Activated CD8-positive, alpha-beta memory T cell treated with anti-CD3 and anti-CD28 coated beads for 48 hours (primary cell): ENCODE results near the gene MYH9.

Experiments
- DNase-seq, 3 experiments: peaks; one replicate each; pipeline ENCODE4 v3.0.0-alpha.2; 2020; ENCODE audit warnings: low read depth in 2 of 3, low spot score in 2 of 3

The MYH9 gene

DNA sequence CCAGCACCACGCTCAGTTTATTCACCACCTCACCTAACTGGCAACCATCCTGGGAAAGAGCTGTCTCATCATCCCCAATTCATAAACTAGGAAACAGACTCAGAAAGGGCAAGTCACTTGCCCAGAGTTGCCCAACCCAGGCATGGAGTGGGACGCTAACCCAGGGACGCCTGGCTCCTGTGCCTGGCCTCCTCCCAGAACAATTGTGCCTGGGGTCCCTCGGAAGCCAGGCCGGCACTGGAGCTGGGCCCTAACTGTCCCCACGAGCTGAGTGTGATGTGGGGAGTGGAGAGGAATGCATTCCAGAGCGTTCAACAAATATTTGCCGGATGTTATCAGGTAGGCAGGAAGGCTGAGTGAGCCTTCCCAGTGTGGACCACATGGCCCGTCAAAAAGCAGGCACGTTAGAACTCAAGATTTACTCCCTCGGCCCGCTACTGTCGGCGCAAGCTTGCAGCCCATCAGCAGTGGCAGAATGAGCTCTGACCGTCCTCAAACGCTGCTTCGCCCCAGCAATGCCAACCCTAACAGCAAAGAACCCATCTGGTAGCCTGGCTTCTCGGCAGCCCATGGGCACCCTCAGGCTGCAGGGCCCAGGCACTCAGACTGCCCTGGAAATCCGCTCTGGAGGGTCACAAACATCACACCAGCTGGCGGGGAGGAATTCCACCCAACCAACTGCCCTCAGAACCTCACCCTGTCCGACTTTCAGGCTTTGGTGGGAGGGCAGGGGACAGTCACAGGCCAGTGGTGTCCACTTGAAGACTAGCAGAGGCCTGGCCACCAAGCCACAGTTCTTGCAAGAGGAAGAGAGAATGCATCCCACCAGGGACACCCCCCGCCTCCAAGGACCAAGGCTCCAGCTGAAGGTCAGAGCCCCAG lies 35.6 kb downstream of the MYH9 start:
- no peak for DNase-seq

DNA sequence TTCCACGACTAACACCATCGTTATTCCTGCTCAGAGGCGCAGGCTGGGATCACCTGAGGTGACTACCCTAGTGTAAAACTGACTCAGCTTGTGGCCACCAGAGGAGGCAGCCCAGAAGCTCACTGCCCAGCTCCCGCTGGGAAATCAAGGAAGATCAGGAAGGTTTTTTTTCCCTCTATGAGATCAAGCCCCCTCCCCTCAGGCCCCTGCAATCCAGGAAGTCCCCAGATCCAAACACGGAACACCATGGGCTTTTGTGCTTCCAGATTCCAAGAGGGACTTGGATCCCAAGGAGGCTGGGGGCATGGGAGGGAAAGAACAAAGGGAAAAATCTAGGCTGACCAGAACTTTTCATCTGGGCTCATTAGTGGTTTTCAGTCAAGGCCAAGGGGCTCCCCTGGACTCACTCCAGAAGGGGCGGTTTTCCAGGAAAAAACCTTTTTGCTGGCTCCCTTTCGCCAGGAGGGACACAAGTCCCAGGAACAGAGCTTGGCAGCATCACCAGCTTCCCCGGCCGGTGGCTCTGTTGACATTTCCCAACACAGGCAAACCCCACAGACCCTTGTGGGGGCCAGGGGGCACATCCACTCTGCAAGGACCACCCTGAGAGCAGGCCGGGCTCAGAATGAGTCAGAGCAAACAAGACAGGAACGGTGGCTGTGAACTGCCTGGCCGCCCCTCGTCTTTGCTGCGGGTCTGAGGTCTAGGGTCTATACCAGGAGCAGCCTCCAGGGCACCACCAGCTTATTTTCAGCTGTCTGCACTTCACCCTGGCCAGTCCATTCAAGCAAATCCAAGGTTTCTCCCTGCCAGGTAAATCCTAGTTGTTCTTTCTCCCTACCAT lies 36.8 kb downstream of the MYH9 start:
- no peak for DNase-seq

- DNase-seq = no peak
Measured at GRCh38 chr22:36349726-36350125, 38.0 kb downstream of the MYH9 start.

DNA sequence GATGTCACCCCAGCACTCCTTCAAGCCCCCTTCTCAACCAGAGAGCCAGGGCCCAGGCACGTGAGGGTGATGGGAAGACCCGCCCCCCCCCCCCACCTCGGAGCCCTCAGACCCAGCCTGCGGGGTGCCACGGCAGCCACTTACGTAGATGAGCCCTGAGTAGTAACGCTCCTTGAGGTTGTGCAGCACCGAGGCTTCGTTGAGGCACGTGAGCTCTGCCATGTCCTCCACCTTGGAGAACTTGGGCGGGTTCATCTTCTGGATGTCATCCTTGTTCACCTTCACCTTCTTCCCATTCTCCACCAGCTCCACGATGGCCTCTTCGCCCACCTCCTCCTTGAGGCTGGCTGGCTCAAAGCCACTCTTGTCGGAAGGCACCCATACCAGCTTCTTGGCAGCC lies 39.0 kb downstream of the MYH9 start:
- no peak for DNase-seq

DNA sequence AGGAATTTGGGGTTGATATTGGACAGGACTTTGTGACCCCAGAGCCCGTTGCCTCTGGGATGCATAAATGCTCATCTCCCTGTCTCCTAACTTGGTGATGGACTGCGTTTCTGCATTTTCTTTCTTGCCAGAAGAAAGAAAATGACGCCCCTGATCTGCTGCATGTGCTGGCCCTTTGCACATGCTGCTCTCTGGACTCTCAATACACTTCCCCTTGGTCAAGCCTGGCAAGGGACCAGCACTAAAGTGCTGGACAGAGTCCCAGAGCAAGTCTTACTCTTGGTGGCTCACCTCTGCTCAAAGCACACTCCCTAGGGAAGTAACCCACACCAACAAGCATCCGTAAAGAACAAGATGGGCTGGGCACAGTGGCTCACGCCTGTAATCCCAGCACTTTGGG lies 40.7 kb downstream of the MYH9 start:
- no peak for DNase-seq

- DNase-seq = no peak
Measured at GRCh38 chr22:36344106-36344827, 43.5 kb downstream of the MYH9 start.

DNA sequence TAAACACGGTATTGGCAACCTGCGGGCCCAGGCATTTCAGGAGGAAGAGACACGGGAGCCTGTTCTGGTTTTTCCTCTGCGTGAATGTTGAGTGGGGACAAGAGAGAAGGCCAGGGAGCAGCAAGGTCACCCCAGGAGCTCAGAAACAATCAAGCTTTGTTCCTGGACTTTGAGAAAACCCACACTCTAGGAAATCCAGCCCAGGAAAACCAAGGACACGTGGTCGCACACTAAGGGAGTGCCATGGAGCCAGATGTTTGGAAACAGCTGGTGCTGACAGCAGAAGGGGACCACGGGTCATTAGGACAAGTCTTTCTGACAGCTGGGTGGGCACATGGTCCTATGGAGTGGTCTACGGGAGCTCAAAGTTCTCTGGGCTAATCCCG lies 44.1 kb downstream of the MYH9 start:
- no peak for DNase-seq

GRCh38 chr22:36343070-36343719 lies 44.6 kb downstream of the MYH9 start:
- DNase-seq = no peak

DNA sequence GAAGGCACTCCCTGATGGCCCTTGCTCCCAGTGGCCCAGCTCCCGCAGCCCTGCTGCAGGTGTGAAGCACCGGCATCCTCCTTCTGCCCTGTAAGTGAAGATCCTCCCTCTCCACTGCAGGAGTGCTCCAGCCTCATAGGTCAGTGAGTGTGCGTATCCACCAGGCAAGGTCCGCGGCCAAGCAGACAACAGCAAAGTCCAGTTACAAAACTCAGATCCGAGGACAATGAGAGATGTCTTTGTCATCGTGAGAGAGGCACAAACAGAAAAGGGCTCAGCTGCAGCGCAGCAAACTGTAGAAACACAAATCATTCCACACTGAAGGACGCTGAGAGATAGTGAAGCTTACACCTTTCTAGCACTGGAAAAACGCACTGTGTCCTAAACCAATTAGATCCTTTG lies 46.1 kb downstream of the MYH9 start:
- no peak for DNase-seq

DNA sequence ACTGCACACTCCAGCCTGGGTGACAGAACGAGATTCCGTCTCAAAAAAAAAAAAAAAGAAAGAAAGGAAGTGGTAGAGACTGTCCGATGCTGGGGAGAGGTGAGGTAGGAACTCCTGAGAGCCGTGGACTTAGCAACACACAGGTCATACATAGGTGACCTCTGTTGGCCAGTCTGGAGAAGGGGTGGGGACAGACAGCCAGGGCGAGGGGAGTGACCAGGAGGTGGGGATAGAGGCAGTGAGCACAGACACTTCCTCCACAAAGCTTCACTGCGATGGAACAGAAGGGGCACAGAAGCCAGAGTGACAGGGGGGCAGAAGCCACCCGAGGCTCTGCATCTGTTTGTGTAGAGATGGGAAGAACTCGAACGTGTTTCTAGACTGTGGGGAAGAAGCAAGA lies 47.1 kb downstream of the MYH9 start:
- no peak for DNase-seq

DNA sequence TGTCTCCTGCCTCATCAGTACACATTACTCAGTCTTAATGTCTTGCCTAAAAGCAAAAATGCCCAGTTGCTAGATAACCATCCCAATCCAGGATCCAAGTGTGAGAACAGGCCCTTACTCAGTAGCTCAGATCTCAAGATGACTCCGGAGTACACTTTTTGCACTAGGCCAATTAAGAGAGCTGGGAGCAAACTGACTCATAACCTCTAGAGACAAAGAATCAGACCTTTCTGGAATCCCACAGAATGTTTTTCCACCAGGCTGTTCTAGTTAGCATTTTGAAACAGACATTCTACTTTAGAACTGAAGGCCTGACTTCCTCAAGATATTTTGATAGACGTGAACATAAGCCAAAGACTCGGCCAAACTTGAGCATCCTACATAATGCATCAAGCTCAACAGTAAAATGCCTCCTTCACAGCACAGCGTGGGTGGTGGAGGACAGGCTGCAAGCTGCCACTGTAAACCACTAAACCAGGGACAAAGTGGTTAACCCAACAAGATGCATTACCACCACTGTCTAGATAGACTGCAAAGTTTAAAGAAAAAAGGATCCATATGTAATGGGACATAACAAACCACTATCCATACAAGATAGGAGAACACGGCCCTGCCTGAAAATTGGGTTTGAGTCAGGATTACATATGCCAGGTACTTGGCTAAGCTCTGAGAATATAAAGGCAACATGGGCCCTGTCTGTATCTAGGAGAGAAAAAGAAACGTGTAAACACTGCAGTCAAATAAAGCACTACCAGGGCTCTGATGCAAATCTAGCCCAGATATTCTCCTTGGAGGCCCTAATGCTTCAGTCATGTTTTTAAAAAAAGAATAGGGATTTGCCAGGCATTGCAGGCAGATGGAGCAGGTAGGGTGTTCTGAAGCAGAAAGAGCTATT lies 48.3 kb downstream of the MYH9 start:
- DNase-seq = no peak

DNA sequence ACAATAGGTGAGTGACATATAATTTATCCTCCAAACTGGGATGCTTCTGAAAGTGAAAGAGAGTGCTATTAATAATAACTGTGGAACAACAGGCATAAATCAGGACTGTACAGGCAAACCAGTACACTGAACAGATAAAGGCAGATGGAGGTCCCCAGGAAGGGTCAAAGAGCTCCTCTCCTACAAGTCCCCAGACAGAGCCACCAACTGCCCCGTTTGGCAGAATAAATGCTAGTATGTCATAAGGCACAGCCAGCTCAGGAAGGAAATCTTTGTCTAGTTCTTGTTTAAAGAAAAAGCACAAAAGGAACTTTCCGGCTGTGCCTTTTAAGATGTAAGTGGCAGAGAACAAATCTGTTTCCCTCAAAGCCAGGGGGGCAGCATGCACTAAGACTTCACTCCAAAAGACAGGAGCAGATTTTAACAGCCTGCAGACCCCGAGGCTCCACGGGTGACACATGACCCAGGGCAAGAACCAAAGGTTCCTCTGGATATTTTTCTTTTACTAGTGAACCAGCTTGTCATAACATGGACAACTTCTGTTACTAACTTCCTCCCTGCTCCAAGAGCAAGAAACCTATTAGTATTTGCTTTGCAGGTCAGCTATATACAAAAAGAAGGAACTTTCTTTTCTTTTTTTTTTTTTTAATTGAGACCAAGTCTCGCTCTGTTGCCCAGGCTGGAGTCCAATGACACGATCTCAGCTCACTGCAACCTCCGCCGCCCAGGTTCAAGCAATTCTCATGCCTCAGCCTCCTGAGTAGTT lies 50.2 kb downstream of the MYH9 start:
- no peak for DNase-seq

GRCh38 chr22:36336246-36337182 lies 51.3 kb downstream of the MYH9 start:
- DNase-seq = no peak

- no peak for DNase-seq
Measured at GRCh38 chr22:36335621-36336020, 52.1 kb downstream of the MYH9 start.

- no peak for DNase-seq
Measured at GRCh38 chr22:36334821-36335603, 52.8 kb downstream of the MYH9 start.

DNA sequence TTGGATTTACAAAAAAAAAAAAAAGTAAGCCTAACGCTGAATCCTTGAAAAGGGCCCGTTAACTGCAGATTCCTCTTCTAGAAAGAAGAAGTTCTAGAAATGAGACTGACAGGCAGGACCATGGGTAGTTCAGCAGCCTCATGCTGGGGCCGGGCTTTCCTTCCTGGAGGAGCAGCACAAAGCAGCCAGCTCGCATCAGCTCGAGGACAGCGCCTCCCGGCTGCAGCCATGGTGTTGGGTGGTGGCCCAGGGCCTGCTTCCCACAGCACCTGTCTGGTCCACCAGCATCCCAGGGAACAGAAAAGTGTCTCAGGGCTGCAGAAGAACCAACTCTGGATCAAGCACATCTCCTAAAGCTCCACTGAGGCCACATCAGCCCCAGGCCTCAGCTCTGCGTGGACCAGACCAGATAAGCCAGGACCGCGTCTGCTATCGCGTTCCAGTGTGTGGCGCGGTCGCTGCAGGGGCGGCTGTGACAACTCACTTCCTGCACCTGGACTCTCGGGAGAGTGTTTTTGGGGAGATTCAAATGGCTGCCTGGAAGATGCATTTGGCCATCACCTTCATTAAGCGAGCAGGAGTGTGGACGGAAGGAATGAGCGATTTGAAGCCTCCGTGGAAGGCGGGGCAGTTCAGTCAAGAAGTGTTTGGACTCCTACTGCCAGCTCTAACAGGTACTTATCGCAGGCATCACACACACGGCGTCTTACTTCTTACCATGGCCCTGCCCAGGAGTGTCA lies 53.5 kb downstream of the MYH9 start:
- DNase-seq = no peak

- DNase-seq = no peak
Measured at GRCh38 chr22:36333644-36334043, 54.1 kb downstream of the MYH9 start.
